HepG2 (cell line): ENCODE results near the gene ZNF749.

Experiments used
- ATF3 ChIP-seq: sonication (generic); formaldehyde crosslinking; IDR thresholded peaks from 2 replicates; pipeline ENCODE4 v1.4.0; 2020; ENCODE audit warnings: missing genetic modification reagents
- DMAP1 ChIP-seq: IDR thresholded peaks from 2 replicates; pipeline ENCODE4 v1.6.1; 2016
- ETV6 ChIP-seq: sonication (generic); formaldehyde crosslinking; conservative IDR thresholded peaks from 2 replicates; pipeline ENCODE4 v1.4.0; 2020; ENCODE audit warnings: missing genetic modification reagents
- KLF16 ChIP-seq, 2 experiments: sonication (generic) in 1 of 2; formaldehyde crosslinking in 1 of 2; IDR thresholded peaks; 2 replicates each; pipeline versions ENCODE4 v1.6.1 to v1.8.0; 2016 to 2023; ENCODE audit warnings: missing genetic modification reagents in 2 of 2, missing compliant biosample characterization in 1 of 2
- NR2C2 ChIP-seq: sonication (generic); formaldehyde crosslinking; IDR thresholded peaks from 2 replicates; pipeline ENCODE4 v1.4.0; 2020; ENCODE audit warnings: missing genetic modification reagents, mild to moderate bottlenecking, moderate library complexity, borderline replicate concordance
- RFX1 ChIP-seq: fragments of 450-650 bp; IDR thresholded peaks from 2 replicates; pipeline ENCODE4 v1.6.1; 2017
- TRIM24 ChIP-seq: sonication (generic); formaldehyde crosslinking; IDR thresholded peaks from 2 replicates; pipeline ENCODE4 v1.8.0; 2022; ENCODE audit warnings: mild to moderate bottlenecking, missing genetic modification reagents
- ZNF629 ChIP-seq: sonication (generic); formaldehyde crosslinking; conservative IDR thresholded peaks from 2 replicates; pipeline ENCODE4 v1.5.0; 2020; ENCODE audit warnings: missing genetic modification reagents
- TF ChIP-seq, protein P1 (sequence below): sonication (generic); formaldehyde crosslinking; IDR thresholded peaks from 2 replicates; pipeline ENCODE4 v1.5.0; 2020; ENCODE audit warnings: mild to moderate bottlenecking, missing genetic modification reagents, moderate library complexity

DNA sequence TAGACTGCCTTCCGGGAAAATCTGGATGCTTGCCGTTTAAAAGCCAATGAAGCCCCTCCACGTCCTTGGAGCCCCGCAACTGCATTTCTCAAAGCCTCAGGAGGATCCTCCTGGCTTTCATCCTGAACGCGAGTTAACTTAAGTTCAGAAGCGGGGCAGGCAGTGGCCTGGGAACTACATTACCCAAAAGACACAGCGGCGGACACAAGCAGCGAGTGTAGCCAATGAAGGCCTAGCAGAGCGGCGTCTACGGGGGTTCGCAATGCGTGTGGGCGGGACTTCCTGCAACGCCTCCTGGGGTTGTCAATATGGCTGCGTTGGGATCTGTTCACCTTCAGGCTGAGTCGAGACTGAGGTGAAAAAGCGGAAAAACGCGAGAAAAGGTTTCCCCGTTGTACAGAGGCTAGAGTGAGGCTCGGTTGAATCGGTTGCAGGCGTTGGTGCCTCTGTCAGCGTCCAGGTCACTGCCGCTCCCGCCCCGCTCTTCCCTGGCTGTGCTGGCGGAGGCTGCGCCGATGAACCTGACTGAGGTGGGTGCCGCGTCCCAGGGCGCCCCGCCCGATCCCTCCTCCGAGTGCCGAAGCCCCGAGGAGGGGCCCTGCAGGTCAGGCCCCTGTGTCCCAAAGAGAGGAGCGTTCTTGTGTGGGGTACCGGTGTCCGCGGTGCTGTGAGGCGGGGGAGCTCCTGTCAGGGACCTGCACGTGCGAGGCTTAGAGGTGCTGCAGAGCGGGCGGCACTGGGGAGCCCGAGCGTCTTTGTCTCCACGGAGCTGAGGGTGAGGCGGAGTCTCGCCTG is 24.1 kb upstream of the ZNF749 start, which contains the start of gene ZNF17:
- TF ChIP-seq KLF16 (CRISPR knock-in tag; IDR thresholded peaks at IDR 0.05) (peak in 1 of 2 experiments; percentile 69; a peak in 1 of 4 replicates), RFX1 (no peak), ETV6 (CRISPR knock-in tag) (no peak), NR2C2 (CRISPR knock-in tag) (peak; percentile 92), ATF3 (peak; percentile 21; the same call in 1 of the 2 replicates), DMAP1 (CRISPR knock-in tag) (0 out of 2 replicates have a peak, but pooled peaks have one; percentile 48), ZNF629 (CRISPR knock-in tag) (no peak), TRIM24 (CRISPR knock-in tag) (no peak)
- TF ChIP-seq, protein P1, sequence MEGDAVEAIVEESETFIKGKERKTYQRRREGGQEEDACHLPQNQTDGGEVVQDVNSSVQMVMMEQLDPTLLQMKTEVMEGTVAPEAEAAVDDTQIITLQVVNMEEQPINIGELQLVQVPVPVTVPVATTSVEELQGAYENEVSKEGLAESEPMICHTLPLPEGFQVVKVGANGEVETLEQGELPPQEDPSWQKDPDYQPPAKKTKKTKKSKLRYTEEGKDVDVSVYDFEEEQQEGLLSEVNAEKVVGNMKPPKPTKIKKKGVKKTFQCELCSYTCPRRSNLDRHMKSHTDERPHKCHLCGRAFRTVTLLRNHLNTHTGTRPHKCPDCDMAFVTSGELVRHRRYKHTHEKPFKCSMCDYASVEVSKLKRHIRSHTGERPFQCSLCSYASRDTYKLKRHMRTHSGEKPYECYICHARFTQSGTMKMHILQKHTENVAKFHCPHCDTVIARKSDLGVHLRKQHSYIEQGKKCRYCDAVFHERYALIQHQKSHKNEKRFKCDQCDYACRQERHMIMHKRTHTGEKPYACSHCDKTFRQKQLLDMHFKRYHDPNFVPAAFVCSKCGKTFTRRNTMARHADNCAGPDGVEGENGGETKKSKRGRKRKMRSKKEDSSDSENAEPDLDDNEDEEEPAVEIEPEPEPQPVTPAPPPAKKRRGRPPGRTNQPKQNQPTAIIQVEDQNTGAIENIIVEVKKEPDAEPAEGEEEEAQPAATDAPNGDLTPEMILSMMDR (CRISPR knock-in tag), result peak; percentile 3; the same call in 1 of the 2 replicates
